K562 (cell line): ENCODE measurements around the gene SPDYA. TPM values are rescaled to one million over a fixed set of nuclear protein-coding genes. Genes with fewer than 3 reads are reported as not detected.

ENCODE experiments used
- ATAC-seq: fragments of 200-7000 bp; cut with Tn5 transposase; 3 replicates; pipeline ENCODE4 v1.9.1; 2020; ENCODE audit warnings: moderate library complexity
- BruUV-seq: library from RNA; stranded (reverse); fragments of 400-500 nt; replicated peaks from 2 replicates; lab custom pipeline; 2021; lab: Mats Ljungman, UMichigan
- CTCF ChIA-PET: fragments of 300-600 bp; formaldehyde crosslinking; extraction: SDS; loops from one replicate; lab custom pipeline; 2021; ENCODE audit warnings: low intra/inter-chr PET ratio; lab: Yijun Ruan, JAX
- POLR2A ChIA-PET: fragments of 300-600, 350-650 bp; sonication (Branson Sonifier 250); formaldehyde crosslinking; extraction: SDS; loops from one replicate; lab custom pipeline; 2021; ENCODE audit warnings: antibody characterized with exemption, inconsistent platforms; lab: Yijun Ruan, JAX
- DNase-seq, 4 experiments: peaks; one replicate each; pipeline versions ENCODE4 v3.0.0 to v3.0.0-alpha.2; 2011 to 2018; ENCODE audit warnings: low spot score in 3 of 4, mixed read lengths in 3 of 4; ENCODE audit errors: extremely low read depth in 1 of 4
- FAIRE-seq: peaks from 2 replicates; lab custom pipeline; 2011; peaks lifted over from hg19 to GRCh38; lab: Jason Lieb, UNC
- H2AFZ ChIP-seq: 2 replicates; pipeline ENCODE4 v1.6.0; 2011; ENCODE audit warnings: low read depth, low read length, control low read depth, inconsistent platforms
- H3K27ac ChIP-seq: fragments of 200-600 bp; 3 replicates; pipeline ENCODE4 v1.8.0; 2011; ENCODE audit warnings: low read depth, mild to moderate bottlenecking, control low read depth, inconsistent platforms, low read length, moderate library complexity, mixed read lengths; ENCODE audit errors: extremely low read depth
- H3K27me3 ChIP-seq, 2 experiments: fragments of 300-600 bp in 1 of 2; 2 replicates in 1 of 2; 3 replicates in 1 of 2; pipeline versions ENCODE4 v1.6.0 to v1.8.0; 2011; ENCODE audit warnings: inconsistent platforms in 2 of 2, low read length in 2 of 2, mild to moderate bottlenecking in 1 of 2, mixed read lengths in 1 of 2, moderate library complexity in 1 of 2; ENCODE audit not compliant: control insufficient read depth in 2 of 2, insufficient read depth in 2 of 2
- H3K36me3 ChIP-seq: fragments of 300-600 bp; 3 replicates; pipeline ENCODE4 v1.8.0; 2011; ENCODE audit warnings: mild to moderate bottlenecking, low read length, inconsistent platforms; ENCODE audit not compliant: control insufficient read depth, insufficient read depth
- H3K4me1 ChIP-seq, 2 experiments: fragments of 200-600 bp in 1 of 2; replicated peaks in 1 of 2; 2 replicates in 1 of 2; 3 replicates in 1 of 2; pipeline versions ENCODE4 v1.5.1 to v1.8.0; 2011; ENCODE audit warnings: inconsistent platforms in 2 of 2, low read length in 2 of 2, mild to moderate bottlenecking in 1 of 2, mixed read lengths in 1 of 2, moderate library complexity in 1 of 2; ENCODE audit not compliant: control insufficient read depth in 2 of 2, insufficient read depth in 2 of 2
- H3K4me2 ChIP-seq: 2 replicates; pipeline ENCODE4 v1.6.1; 2011; ENCODE audit warnings: low read length, control low read depth, inconsistent platforms, mixed read lengths; ENCODE audit not compliant: insufficient read depth
- H3K4me3 ChIP-seq: fragments of 200-600 bp; sonication (generic), shearing (Covaris generic); 2 replicates; pipeline ENCODE4 v1.5.1; 2016; ENCODE audit warnings: control low read depth, inconsistent platforms
- H3K79me2 ChIP-seq: fragments of 200-600 bp; 3 replicates; pipeline ENCODE4 v1.8.0; 2011; ENCODE audit warnings: low read length, inconsistent platforms; ENCODE audit not compliant: control insufficient read depth, insufficient read depth
- H3K9ac ChIP-seq, 2 experiments: 2 replicates each; pipeline versions ENCODE4 v1.6.0 to v1.6.1; 2011; ENCODE audit warnings: low read depth in 2 of 2, low read length in 2 of 2, control low read depth in 1 of 2, inconsistent platforms in 1 of 2, mild to moderate bottlenecking in 1 of 2, mixed read lengths in 1 of 2; ENCODE audit not compliant: insufficient read depth in 1 of 2
- H3K9me1 ChIP-seq: one replicate; pipeline ENCODE4 v1.6.0; 2011; ENCODE audit warnings: inconsistent platforms, mild to moderate bottlenecking, low read length, moderate library complexity; ENCODE audit not compliant: control insufficient read depth, insufficient read depth
- H3K9me3 ChIP-seq: replicated peaks from 2 replicates; pipeline ENCODE4 v1.5.1; 2011; ENCODE audit warnings: low read depth, low read length, inconsistent platforms; ENCODE audit not compliant: control insufficient read depth, insufficient read depth
- H4K20me1 ChIP-seq: replicated peaks from 2 replicates; pipeline ENCODE4 v1.6.1; 2011; ENCODE audit warnings: low read length, inconsistent platforms, mixed read lengths; ENCODE audit not compliant: control insufficient read depth, insufficient read depth
- ATF6 ChIP-seq: sonication (generic); formaldehyde crosslinking; IDR thresholded peaks from 2 replicates; pipeline ENCODE4 v1.4.0; 2020; ENCODE audit warnings: mild to moderate bottlenecking, missing genetic modification reagents
- CBFA2T2 ChIP-seq: fragments of 450-650 bp; conservative IDR thresholded peaks from 2 replicates; pipeline ENCODE4 v1.6.1; 2017; ENCODE audit warnings: mild to moderate bottlenecking
- HDAC2 ChIP-seq: fragments of 450-650 bp; IDR thresholded peaks from 2 replicates; pipeline ENCODE4 v1.6.1; 2016; ENCODE audit warnings: mild to moderate bottlenecking
- HMGN3 ChIP-seq: IDR thresholded peaks from 2 replicates; pipeline ENCODE4 v1.6.1; 2011; ENCODE audit warnings: borderline replicate concordance, low read depth, mild to moderate bottlenecking, mixed read lengths, low read length; ENCODE audit not compliant: insufficient read length; ENCODE audit errors: extremely low read depth
- IRF1 ChIP-seq: sonication (generic); formaldehyde crosslinking; IDR thresholded peaks from 2 replicates; pipeline ENCODE4 v1.8.0; 2022; ENCODE audit warnings: missing genetic modification reagents, mild to moderate bottlenecking, borderline replicate concordance
- MBD2 ChIP-seq: sonication (generic); IDR thresholded peaks from 2 replicates; pipeline ENCODE4 v1.6.1; 2016; ENCODE audit warnings: low read depth, borderline replicate concordance
- MEIS2 ChIP-seq: fragments of 450-650 bp; IDR thresholded peaks from 2 replicates; pipeline ENCODE4 v1.6.1; 2014; ENCODE audit warnings: mild to moderate bottlenecking; ENCODE audit not compliant: partially characterized antibody
- SMARCC2 ChIP-seq: fragments of 450-650 bp; IDR thresholded peaks from 2 replicates; pipeline ENCODE4 v1.6.1; 2017; ENCODE audit warnings: antibody characterized with exemption, moderate library complexity, mild to moderate bottlenecking, low read depth
- TOE1 ChIP-seq, 2 experiments: fragments of 450-650 bp in 1 of 2; sonication (generic) in 1 of 2; formaldehyde crosslinking in 1 of 2; IDR thresholded peaks; 2 replicates each; pipeline versions ENCODE4 v1.7.1 to v1.8.0; 2016 to 2022; ENCODE audit warnings: borderline replicate concordance in 2 of 2, mild to moderate bottlenecking in 2 of 2, antibody characterized with exemption in 1 of 2, inconsistent platforms in 1 of 2, low read depth in 1 of 2, missing genetic modification reagents in 1 of 2, moderate library complexity in 1 of 2
- ZBTB7A ChIP-seq: IDR thresholded peaks from 2 replicates; pipeline ENCODE4 v1.6.1; 2011; ENCODE audit warnings: low read depth, mild to moderate bottlenecking, low read length, moderate library complexity, borderline replicate concordance; ENCODE audit not compliant: control insufficient read depth
- WGBS: fragments of 100-300 bp; shearing (Covaris generic); methylation state at CpG from one replicate; pipeline ENCODE4 v1.1.6; 2016; ENCODE audit warnings: low coverage, mixed read lengths; ENCODE audit not compliant: insufficient coverage; ENCODE audit errors: missing lambda C conversion rate; 5-methylcytosine and 5-hydroxymethylcytosine counted together
- in situ Hi-C: fragments of 300-500 bp; cut with MboI; formaldehyde crosslinking; loops from 4 replicates; pipeline ENCODE4 v1.15.0; 2018; ENCODE audit warnings: inconsistent platforms, mixed read lengths
- intact Hi-C: fragments of 100-400 bp; cut with micrococcal nuclease; formaldehyde crosslinking; loops from 2 replicates; pipeline ENCODE4 v1.14.2; 2022
- polyA plus RNA-seq, 8 experiments: library from polyadenylated mRNA; depleted of rRNA in 4 of 8; stranded (reverse) in 5 of 8; unstranded in 3 of 8; fragments of >200 nt; fragmentation: Nextera tagmentation in 2 of 8; fragmentation: Illumina TruSeq in 1 of 8; extraction: Ambion mirVana in 2 of 8; extraction: Trizol in 1 of 8; gene quantifications; 2 replicates each; pipeline versions ENCODE4 v1.2.1 to v1.2.3, GENCODE V29; 2011 to 2014; ENCODE audit warnings: inconsistent platforms in 1 of 8, missing spikeins in 1 of 8
- total RNA-seq, 7 experiments: library from RNA; depleted of rRNA in 6 of 7; stranded (reverse); fragments of >200 nt in 6 of 7; fragmentation: Illumina TruSeq in 2 of 7; extraction: Trizol in 2 of 7; gene quantifications; 2 replicates each; pipeline versions ENCODE4 v1.2.1 to v1.2.3, GENCODE V29; 2011 to 2021; ENCODE audit warnings: low replicate concordance in 1 of 7

SPDYA gene
- total and polyA plus RNA-seq, 9 of the 15 experiments (the other 6 are each of a cell fraction or from before 2014, with no cell fraction given) = 0.05 to 1.6 (median 0.30) TPM; not detected in 1

GRCh38 chr2:28776471-28776870 lies 34.2 kb upstream of the SPDYA start:
- Histone ChIP-seq H3K79me2 (peaks cover 47% of the 10 kb centered on the region), H3K4me3 (no peak overlapping the region), H3K27ac (no peak overlapping the region), H4K20me1 (no peaks in the 10 kb centered on the region), H3K9me1 (no peaks in the 10 kb centered on the region), H3K4me2 (no peak overlapping the region), H3K27me3 (no peaks in the 10 kb centered on the region), H3K36me3 (peaks cover 40% of the 10 kb centered on the region), H3K9ac (no peak overlapping the region), H2AFZ (no peak overlapping the region), H3K9me3 (no peaks in the 10 kb centered on the region), H3K4me1 (no peaks in the 10 kb centered on the region)
- POLR2A ChIA-PET = no interaction called here
- 98% methylated on average over 5 of the region's 6 CpGs for WGBS
- ATAC-seq (no peak), FAIRE-seq (no peak), DNase-seq (no peak)
- intact Hi-C loops = no loop called here
- no TSS peak for BruUV-seq
- in situ Hi-C loops = no loop called here
- TF ChIP-seq MEIS2 (no peak), HDAC2 (no peak), IRF1 (CRISPR knock-in tag) (no peak), CBFA2T2 (no peak), TOE1 (IDR thresholded peaks at IDR 0.05; ENCODE audit: borderline replicate concordance) (no peak), TOE1 (CRISPR knock-in tag; IDR thresholded peaks at IDR 0.05; ENCODE audit: borderline replicate concordance, low read depth) (no peak), HMGN3 (no peak), ATF6 (CRISPR knock-in tag) (no peak), MBD2 (no peak), SMARCC2 (no peak), ZBTB7A (no peak)
- TF ChIP-seq, all 486 proteins: peak for 0
- CTCF ChIA-PET = no interaction called here
